Astrocyte of the spinal cord (primary cell): ENCODE data around the gene CFAP100.

Experiments used
- DNase-seq: peaks from one replicate; pipeline ENCODE4 v3.0.0; 2011; ENCODE audit warnings: low read depth, low spot score
- H3K4me3 ChIP-seq: 2 replicates; pipeline ENCODE4 v1.5.1; 2011; ENCODE audit warnings: low read depth, mild to moderate bottlenecking, low read length, moderate library complexity
- in situ Hi-C: cut with HindIII; loops from 2 replicates; pipeline ENCODE4 v1.10.0; 2017; ENCODE audit warnings: low sequenced_read_pairs
- TF ChIP-seq, protein P1 (sequence below): IDR thresholded peaks from 2 replicates; pipeline ENCODE4 v1.5.1; 2012; ENCODE audit warnings: low read depth, mild to moderate bottlenecking, low read length, inconsistent platforms

Gene CFAP100

GRCh38 chr3:126352476-126353454 is 41.9 kb upstream of the CFAP100 start:
- H3K4me3 ChIP-seq: no peak overlapping the region
- in situ Hi-C loops: no loop called here
- TF ChIP-seq, protein P1, sequence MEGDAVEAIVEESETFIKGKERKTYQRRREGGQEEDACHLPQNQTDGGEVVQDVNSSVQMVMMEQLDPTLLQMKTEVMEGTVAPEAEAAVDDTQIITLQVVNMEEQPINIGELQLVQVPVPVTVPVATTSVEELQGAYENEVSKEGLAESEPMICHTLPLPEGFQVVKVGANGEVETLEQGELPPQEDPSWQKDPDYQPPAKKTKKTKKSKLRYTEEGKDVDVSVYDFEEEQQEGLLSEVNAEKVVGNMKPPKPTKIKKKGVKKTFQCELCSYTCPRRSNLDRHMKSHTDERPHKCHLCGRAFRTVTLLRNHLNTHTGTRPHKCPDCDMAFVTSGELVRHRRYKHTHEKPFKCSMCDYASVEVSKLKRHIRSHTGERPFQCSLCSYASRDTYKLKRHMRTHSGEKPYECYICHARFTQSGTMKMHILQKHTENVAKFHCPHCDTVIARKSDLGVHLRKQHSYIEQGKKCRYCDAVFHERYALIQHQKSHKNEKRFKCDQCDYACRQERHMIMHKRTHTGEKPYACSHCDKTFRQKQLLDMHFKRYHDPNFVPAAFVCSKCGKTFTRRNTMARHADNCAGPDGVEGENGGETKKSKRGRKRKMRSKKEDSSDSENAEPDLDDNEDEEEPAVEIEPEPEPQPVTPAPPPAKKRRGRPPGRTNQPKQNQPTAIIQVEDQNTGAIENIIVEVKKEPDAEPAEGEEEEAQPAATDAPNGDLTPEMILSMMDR: no peak
- no peak for DNase-seq

DNA sequence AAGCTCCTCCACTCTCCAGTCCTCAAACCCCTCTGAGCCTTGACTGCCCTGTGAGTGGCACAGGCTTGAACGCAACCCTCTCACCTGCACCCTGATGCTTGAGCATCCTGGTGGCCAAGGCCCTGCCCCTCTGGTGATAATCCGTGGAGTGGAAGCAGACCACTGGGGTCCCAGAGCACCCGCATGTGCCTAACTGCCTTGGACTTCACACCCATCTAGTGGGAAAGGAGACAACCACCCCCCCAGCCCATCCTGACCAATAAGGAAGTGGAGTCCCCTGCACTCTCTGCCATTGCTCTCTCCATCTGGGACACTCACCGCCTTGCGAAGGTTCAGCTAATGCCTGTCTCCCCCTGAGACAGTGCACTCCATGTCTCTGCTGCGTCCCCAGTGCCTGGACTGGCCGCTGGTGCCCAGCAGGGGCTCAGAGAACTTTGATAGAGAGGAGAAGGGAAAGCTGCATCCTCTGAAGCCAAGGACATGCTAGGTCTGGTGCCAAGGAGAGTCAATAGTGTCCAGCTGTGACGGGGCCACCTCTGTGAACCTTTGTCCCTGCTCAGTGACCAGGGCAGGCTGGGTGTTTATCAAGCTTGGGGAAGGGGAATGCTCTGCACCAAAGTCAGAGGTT is 40.9 kb upstream of the CFAP100 start:
- DNase-seq: no peak
- H3K4me3 ChIP-seq: no peak overlapping the region
- in situ Hi-C loops: no loop called here
- TF ChIP-seq, protein P1: no peak

GRCh38 chr3:126354776-126355175 is 39.9 kb upstream of the CFAP100 start:
- no peak for DNase-seq
- TF ChIP-seq, protein P1: no peak
- in situ Hi-C loops: no loop called here

DNA sequence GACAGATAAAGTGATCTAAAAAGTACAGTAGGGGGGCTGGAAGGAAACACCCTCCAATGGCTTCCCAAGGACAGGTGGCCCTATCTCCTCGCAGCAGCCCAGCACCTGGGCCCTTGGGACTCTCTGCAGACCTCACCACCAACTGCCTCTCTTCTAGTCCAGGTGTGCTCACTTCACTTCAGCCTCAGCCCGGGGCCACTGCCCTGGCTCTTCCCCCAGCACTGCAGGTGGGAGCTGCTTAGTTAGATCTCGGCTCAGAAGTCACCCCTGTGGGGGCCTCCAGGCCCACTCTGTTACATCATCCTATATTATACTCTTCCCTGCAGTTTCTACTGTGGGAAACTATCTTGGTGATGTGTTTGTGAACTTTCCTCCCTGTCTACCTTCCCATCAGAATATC is 39.5 kb upstream of the CFAP100 start:
- in situ Hi-C loops: no loop called here
- TF ChIP-seq, protein P1: no peak
- H3K4me3 ChIP-seq: no peak overlapping the region
- DNase-seq: no peak

More at GRCh38 chr3:126354776-126355175, 39.9 kb upstream of the CFAP100 start:
- H3K4me3 ChIP-seq: no peak overlapping the region

- peak overlapping the region; percentile 26 for H3K4me3 ChIP-seq
- in situ Hi-C loops: no loop called here
- TF ChIP-seq, protein P1: no peak
- DNase-seq: peak; percentile 49
Measured at GRCh38 chr3:126355777-126356372, 38.8 kb upstream of the CFAP100 start.
